Karpas-422 (cell line): ENCODE results near the gene LRPAP1. TPM values are rescaled to one million over a fixed set of nuclear protein-coding genes. Genes with fewer than 3 reads are reported as not detected.
"Not testable (repeated sequence)": the region's sequence is repeated elsewhere in the genome, so short reads cannot be mapped to it uniquely, and the experiment has no call there.

Experiments used
- DNase-seq: peaks from one replicate; pipeline ENCODE4 v3.0.0-alpha.2; 2015
- H2AFZ ChIP-seq: fragments of 200-600 bp; sonication (generic); 2 replicates; pipeline ENCODE4 v1.6.1; 2014; ENCODE audit warnings: antibody characterized with exemption, low read length, mixed read lengths
- H3K27ac ChIP-seq: fragments of 200-600 bp; sonication (generic); 2 replicates; pipeline ENCODE4 v1.5.1; 2014; ENCODE audit warnings: mild to moderate bottlenecking, low read length, moderate library complexity
- H3K27me3 ChIP-seq: fragments of 200-600 bp; sonication (generic); 2 replicates; pipeline ENCODE4 v1.6.1; 2014; ENCODE audit warnings: low read length, mixed read lengths
- H3K36me3 ChIP-seq: fragments of 200-600 bp; sonication (generic); 2 replicates; pipeline ENCODE4 v1.6.1; 2014; ENCODE audit warnings: low read length, mixed read lengths; ENCODE audit not compliant: insufficient read depth
- H3K4me1 ChIP-seq: fragments of 200-600 bp; sonication (generic); 2 replicates; pipeline ENCODE4 v1.6.1; 2014; ENCODE audit warnings: mild to moderate bottlenecking, low read length, mixed read lengths
- H3K4me2 ChIP-seq: fragments of 200-600 bp; sonication (generic); 2 replicates; pipeline ENCODE4 v1.6.1; 2014; ENCODE audit warnings: low read length, low read depth, mild to moderate bottlenecking; ENCODE audit not compliant: poor library complexity, severe bottlenecking
- H3K4me3 ChIP-seq: fragments of 200-600 bp; sonication (generic); 2 replicates; pipeline ENCODE4 v1.5.1; 2014; ENCODE audit warnings: mild to moderate bottlenecking, antibody characterized with exemption, low read length, mixed read lengths
- H3K79me2 ChIP-seq: fragments of 200-600 bp; sonication (generic); 2 replicates; pipeline ENCODE4 v1.6.1; 2014; ENCODE audit warnings: mild to moderate bottlenecking, low read length, mixed read lengths
- H3K9ac ChIP-seq: fragments of 200-600 bp; sonication (generic); 2 replicates; pipeline ENCODE4 v1.6.0; 2014; ENCODE audit warnings: low read length
- H3K9me2 ChIP-seq: fragments of 200-600 bp; sonication (generic), shearing (Covaris generic); replicated peaks from 2 replicates; pipeline ENCODE4 v1.6.0; 2014; ENCODE audit warnings: mild to moderate bottlenecking, low read length, moderate library complexity; ENCODE audit not compliant: insufficient read depth
- H3K9me3 ChIP-seq: fragments of 300-700, 200-600 bp; sonication (generic); 2 replicates; pipeline ENCODE4 v1.6.1; 2014; ENCODE audit warnings: low read length, mixed read lengths
- H4K20me1 ChIP-seq: fragments of 200-600 bp; sonication (generic); 2 replicates; pipeline ENCODE4 v1.6.1; 2014; ENCODE audit warnings: mild to moderate bottlenecking, antibody characterized with exemption, low read length, low read depth; ENCODE audit not compliant: insufficient read depth
- total RNA-seq: library from RNA; depleted of rRNA; stranded (reverse); fragments of >200 nt; shearing (Covaris generic); gene quantifications from 2 replicates; pipeline ENCODE4 v1.2.3, GENCODE V29; 2014; ENCODE audit warnings: low replicate concordance

Gene LRPAP1
- total RNA-seq, 1 experiment from 2014 or later: 15.3 TPM

DNA sequence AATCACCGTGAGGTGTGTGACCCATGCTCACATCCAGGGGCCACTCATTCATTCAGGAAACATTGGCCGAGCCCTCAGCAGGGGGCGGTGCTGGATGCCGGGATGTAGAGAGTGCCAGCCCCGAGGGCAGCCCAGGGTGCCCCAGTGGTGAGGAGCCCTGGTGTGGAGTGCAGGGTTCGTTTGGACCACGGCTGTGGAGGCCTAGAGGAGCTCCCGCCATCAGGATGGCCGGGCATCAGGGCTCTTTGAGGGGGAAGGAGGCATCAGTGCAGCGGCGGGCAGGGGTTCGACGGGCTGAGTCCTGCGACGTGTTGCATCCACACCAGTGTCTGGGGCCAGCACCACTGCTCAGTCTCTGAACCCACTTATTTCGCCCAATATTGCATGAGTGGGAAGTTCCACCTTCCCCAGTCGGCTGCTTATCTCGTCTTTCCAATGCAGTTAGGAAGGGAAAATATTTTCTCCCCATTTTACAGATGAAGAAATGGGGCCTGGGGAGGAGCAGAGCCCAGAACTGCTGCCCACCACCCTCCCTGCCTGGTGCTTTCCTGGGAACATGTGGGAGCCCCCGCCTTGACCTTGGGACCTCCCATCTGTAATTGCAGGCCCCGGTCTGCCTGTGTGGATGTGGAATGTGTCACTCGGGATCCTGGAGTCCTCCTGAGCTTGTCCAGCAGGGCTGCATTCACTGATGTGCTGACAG is 16.9 kb upstream of the LRPAP1 start:
- not testable (repeated sequence) for H3K9ac ChIP-seq, H3K9me3 ChIP-seq, DNase-seq, H3K79me2 ChIP-seq, H3K36me3 ChIP-seq, H3K4me1 ChIP-seq, H3K27ac ChIP-seq, H4K20me1 ChIP-seq, H3K4me3 ChIP-seq, H3K27me3 ChIP-seq, H3K9me2 ChIP-seq, H2AFZ ChIP-seq, H3K4me2 ChIP-seq

DNA sequence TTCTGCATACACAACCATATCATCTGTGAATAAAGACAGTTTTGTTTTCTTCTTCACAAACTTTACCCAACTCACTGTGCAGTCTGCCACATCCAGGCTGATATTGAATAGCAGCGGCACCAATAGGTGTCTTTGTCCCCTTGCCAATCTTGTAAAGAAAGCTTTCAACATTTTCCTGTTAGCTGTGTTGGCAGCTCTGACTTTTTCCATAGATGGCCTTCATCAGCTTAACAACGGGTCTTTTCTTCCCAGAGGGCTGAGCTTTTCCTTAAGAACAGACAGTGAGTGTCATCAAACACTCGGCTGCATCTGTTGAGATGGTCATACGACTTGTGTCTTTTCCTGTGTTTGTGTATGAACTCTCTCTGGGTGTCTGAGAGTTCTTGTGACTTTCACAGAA is 14.5 kb upstream of the LRPAP1 start:
- not testable (repeated sequence) for H4K20me1 ChIP-seq, H3K4me1 ChIP-seq, H3K9me3 ChIP-seq, H3K27me3 ChIP-seq, H3K9me2 ChIP-seq, H2AFZ ChIP-seq, H3K36me3 ChIP-seq, H3K9ac ChIP-seq, H3K79me2 ChIP-seq, H3K27ac ChIP-seq, H3K4me2 ChIP-seq, H3K4me3 ChIP-seq, DNase-seq

DNA sequence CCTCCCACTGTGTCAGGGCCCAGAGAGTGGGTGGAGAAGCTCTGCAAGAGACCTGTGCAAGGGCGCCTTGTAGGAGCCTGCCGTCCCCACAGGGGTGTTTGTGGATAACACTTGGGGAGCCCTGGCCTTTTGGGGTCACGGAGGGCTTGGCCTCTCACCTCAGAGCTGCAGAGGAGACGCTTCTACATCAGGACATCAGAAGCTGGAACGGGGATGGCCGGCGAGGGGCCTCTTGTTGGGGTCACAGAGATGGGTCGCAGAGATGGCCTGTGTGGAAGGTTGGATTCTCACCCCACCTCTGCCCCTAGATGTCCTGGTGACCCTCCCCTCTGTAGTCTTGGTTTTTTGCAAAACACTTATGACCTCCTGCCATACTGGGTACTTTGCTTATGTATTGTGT is 13.1 kb upstream of the LRPAP1 start:
- H3K9me3 ChIP-seq, H3K27ac ChIP-seq, H2AFZ ChIP-seq, DNase-seq, H3K36me3 ChIP-seq, H3K4me3 ChIP-seq, H4K20me1 ChIP-seq, H3K79me2 ChIP-seq, H3K4me2 ChIP-seq, H3K27me3 ChIP-seq, H3K4me1 ChIP-seq, H3K9me2 ChIP-seq, H3K9ac ChIP-seq: not testable (repeated sequence)

DNA sequence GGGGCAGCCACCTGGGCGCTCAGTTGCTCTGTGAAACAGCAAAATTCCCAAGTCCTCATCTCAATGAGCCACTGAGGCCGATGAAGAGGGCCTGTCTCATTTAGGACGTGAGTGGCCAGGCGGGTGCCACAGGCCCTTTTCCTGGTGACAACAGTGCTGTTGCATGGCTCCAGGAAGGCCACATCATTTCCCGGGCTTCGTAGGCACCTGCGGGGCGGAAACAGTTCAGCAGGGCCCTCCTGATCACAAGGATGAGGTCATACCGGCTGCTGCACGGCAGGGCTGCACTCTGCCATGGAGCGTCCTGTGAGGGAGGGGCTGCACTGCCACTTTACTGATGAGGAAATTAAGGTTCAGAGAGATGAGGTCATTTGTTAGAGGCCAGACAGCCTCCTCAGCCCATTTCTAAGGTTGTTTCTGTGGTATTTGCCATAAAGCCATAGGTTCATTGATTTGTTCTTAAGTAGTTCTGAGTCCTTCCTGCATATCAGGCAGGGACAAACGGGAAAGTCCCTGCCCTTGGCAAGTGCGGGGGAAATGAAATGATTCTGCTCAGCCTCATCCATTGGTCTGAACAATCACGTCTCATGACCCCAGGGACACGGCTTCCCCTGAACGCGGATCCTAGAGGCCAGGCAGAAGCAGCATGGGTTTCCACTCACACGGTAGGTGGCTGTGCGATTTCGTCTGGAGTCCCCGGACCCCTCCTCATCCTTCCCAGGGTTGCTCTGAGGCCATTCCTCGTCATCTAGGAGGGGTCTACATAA is 12.2 kb upstream of the LRPAP1 start:
- H3K79me2 ChIP-seq, H3K4me2 ChIP-seq, H3K4me3 ChIP-seq, H3K27me3 ChIP-seq, H4K20me1 ChIP-seq, H3K9ac ChIP-seq, H3K4me1 ChIP-seq, DNase-seq, H3K9me3 ChIP-seq, H3K27ac ChIP-seq, H3K9me2 ChIP-seq, H3K36me3 ChIP-seq, H2AFZ ChIP-seq: not testable (repeated sequence)

DNA sequence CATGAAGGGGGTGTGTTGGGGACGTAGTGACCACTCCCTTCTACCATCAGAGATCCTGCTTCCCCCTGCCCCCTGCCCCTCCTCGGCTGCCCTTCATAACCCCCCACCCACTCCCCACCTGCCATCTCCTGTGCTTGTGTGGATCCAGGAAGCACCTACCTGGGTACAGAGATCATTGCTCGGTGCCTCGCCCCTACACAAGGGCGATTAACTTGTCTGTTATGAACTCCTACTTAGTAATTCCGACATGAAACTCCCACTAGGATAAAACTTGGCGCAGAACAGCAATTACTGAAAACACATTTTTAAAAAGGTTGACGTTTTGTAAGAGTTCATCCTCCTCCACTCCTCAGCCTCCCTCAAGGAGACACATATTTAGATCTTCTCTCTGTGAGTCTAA is 11.2 kb upstream of the LRPAP1 start:
- not testable (repeated sequence) for H3K27ac ChIP-seq, H2AFZ ChIP-seq, H3K4me2 ChIP-seq, DNase-seq, H3K9me2 ChIP-seq, H3K4me1 ChIP-seq, H3K4me3 ChIP-seq, H3K9ac ChIP-seq, H3K9me3 ChIP-seq, H3K36me3 ChIP-seq, H3K27me3 ChIP-seq, H4K20me1 ChIP-seq, H3K79me2 ChIP-seq

DNA sequence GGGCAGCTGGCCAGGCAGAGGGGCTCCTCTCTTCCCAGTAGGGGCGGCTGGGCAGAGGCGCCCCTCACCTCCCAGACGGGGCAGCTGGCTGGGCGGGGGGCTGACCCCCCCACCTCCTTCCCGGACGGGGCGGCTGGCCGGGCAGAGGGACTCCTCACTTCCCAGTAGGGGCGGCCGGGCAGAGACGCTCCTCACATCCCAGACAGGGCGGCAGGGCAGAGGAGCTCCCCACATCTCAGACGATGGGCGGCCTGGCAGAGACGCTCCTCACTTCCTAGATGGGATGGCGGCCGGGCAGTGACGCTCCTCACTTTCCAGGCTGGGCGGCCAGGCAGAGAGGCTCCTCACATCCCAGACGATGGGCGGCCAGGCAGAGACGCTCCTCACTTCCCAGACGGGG is 6.7 kb upstream of the LRPAP1 start:
- not testable (repeated sequence) for H2AFZ ChIP-seq, H3K79me2 ChIP-seq, H3K9me3 ChIP-seq, H3K9me2 ChIP-seq, H3K4me2 ChIP-seq, H4K20me1 ChIP-seq, H3K27ac ChIP-seq, H3K36me3 ChIP-seq, H3K9ac ChIP-seq, H3K4me3 ChIP-seq, DNase-seq, H3K4me1 ChIP-seq, H3K27me3 ChIP-seq

DNA sequence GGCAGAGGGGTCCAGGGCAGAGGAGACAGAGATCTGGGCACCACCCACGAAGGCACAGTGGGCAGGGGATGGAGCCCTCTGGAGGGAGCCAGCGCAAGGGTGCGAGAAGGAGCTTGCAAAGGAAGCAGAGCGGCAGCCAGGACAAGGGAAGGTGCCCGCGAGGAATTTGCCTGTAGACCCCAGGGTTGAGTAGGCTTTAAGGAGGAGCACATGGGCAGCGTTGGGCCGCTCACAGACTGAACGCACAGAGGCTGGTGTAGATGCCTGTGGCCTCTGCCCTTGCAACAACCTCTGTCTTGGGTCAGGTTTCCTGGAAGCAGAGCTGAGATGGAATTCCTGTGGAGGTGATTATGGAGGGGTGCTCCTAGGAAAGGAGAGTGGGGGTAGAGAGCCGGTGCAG is 3.6 kb upstream of the LRPAP1 start:
- not testable (repeated sequence) for H3K4me3 ChIP-seq, H3K27ac ChIP-seq, H2AFZ ChIP-seq, H3K27me3 ChIP-seq, H4K20me1 ChIP-seq, H3K9me2 ChIP-seq, H3K36me3 ChIP-seq, H3K9ac ChIP-seq, H3K9me3 ChIP-seq, H3K4me2 ChIP-seq
- DNase-seq: peak; percentile 1
- H3K79me2 ChIP-seq: peaks cover 13% of the 10 kb centered on the region
- H3K4me1 ChIP-seq: peaks cover 15% of the 10 kb centered on the region

DNA sequence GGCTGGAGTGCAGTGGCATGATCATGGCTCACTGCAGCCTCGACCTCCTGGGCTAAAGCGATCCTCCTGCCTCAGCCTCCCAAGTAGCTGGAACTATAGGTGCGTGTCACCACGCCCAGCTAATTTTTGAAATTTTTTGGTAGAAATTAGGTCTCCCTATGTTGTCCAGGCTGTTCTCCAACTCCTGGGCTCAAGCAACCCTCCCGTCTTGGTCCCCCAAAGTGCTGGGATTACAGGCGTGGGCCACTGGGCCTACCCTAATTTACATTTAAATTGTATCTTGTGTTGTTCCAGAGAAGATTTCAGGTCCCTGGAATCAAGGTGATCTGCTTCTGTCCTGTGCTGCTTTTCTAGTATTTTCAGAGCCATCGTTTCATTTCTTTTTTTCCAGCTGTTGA is 1.2 kb upstream of the LRPAP1 start:
- no peaks in the 10 kb centered on the region for H3K9me2 ChIP-seq
- H2AFZ ChIP-seq: no peak overlapping the region
- no peak overlapping the region for H3K4me3 ChIP-seq
- peaks cover 32% of the 10 kb centered on the region for H3K4me1 ChIP-seq
- no peak overlapping the region for H3K27ac ChIP-seq
- H3K9ac ChIP-seq: no peak overlapping the region
- H3K27me3 ChIP-seq: no peaks in the 10 kb centered on the region
- no peaks in the 10 kb centered on the region for H3K9me3 ChIP-seq
- H3K4me2 ChIP-seq: no peak overlapping the region
- H4K20me1 ChIP-seq: peaks cover 20% of the 10 kb centered on the region; the same call in 1 of the 2 replicates
- no peaks in the 10 kb centered on the region for H3K36me3 ChIP-seq
- H3K79me2 ChIP-seq: peaks cover 33% of the 10 kb centered on the region
- DNase-seq: peak; percentile 1
